Fibroblast of pulmonary artery (primary cell): ENCODE data around the gene NCCRP1.
"Not testable (repeated sequence)": the region's sequence is repeated elsewhere in the genome, so short reads cannot be mapped to it uniquely, and the experiment has no call there.

ENCODE experiments used
- DNase-seq: peaks from one replicate; pipeline ENCODE4 v3.0.0-alpha.2; 2010; ENCODE audit warnings: low read depth
- H3K4me3 ChIP-seq: replicated peaks from 2 replicates; pipeline ENCODE4 v1.5.1; 2011; ENCODE audit warnings: low read depth, mild to moderate bottlenecking, control low read depth, low read length, moderate library complexity
- TF ChIP-seq, protein P1 (sequence below): IDR thresholded peaks from 2 replicates; pipeline ENCODE4 v1.5.1; 2011; ENCODE audit warnings: mild to moderate bottlenecking, control low read depth, low read length, inconsistent platforms; ENCODE audit errors: missing control alignments

Gene NCCRP1

DNA sequence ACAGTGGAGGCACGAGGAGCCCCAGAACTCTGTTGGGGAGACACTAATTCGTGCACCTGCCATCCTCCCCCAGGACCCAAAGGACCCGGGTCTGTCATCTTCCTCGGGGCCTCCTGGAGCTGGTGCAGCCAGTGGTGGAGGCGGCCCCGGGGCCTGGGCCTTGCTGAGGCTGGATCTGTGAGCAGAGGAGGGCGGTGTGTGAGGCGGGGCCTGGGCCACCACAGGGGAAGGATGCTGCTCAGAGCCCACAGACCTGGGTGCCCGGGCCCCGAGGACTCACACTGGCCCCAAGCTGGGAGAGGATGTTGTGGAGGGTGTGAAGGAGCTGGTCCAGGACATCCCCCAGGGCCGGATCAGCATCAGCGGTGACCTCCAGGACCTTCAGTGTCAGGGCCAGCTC is 39.8 kb downstream of the NCCRP1 start:
- no peak for DNase-seq
- TF ChIP-seq, protein P1, sequence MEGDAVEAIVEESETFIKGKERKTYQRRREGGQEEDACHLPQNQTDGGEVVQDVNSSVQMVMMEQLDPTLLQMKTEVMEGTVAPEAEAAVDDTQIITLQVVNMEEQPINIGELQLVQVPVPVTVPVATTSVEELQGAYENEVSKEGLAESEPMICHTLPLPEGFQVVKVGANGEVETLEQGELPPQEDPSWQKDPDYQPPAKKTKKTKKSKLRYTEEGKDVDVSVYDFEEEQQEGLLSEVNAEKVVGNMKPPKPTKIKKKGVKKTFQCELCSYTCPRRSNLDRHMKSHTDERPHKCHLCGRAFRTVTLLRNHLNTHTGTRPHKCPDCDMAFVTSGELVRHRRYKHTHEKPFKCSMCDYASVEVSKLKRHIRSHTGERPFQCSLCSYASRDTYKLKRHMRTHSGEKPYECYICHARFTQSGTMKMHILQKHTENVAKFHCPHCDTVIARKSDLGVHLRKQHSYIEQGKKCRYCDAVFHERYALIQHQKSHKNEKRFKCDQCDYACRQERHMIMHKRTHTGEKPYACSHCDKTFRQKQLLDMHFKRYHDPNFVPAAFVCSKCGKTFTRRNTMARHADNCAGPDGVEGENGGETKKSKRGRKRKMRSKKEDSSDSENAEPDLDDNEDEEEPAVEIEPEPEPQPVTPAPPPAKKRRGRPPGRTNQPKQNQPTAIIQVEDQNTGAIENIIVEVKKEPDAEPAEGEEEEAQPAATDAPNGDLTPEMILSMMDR, result no peak
- no peak overlapping the region for H3K4me3 ChIP-seq

DNA sequence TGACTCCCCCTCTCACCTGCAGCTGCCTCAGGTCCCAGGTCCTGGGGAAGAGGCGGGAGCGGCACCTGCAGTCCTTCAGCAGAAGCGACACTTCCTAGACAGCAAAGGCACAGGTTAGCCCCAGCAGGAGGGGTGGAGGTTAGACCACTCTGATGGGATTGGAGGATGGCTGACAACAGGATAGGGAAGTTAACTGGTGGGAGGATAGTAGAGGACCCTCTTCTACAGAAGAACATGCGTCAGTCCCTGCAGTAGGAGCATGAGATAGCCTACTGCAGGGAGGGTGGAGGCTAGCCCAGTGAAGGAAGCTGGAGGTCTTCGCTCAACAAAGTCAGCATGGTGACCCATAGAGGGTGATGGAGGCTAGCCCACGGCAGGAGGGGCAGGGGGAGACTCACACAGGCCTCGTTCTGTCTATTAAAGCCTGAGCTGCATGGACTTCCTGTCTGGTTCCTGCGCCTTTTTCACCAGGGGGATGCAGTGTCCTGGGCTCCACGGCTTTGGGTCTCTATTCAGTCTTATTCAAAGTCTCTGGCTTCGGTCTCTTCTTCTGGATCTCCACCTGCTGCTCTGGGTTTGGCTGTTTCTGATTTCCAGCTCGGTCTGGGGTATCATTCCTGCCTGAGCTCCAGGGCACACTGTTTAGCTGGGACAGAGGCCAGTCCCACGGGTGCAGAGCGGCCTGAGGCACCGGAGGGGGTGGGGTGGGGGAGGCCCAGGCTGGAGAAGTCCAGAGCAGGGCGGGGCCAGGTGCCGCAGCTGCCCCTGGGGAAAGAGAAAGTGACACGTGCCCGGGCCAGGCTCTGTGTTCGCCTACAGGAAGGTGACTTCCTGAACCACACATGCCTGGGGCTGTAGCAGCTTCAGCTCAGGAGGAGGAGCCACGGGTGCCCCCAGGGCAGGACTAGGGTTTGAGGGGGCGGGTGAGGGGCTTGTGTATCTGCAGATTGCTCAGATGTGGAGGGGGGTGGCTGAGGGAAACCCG is 40.7 kb downstream of the NCCRP1 start:
- DNase-seq, result no peak

DNA sequence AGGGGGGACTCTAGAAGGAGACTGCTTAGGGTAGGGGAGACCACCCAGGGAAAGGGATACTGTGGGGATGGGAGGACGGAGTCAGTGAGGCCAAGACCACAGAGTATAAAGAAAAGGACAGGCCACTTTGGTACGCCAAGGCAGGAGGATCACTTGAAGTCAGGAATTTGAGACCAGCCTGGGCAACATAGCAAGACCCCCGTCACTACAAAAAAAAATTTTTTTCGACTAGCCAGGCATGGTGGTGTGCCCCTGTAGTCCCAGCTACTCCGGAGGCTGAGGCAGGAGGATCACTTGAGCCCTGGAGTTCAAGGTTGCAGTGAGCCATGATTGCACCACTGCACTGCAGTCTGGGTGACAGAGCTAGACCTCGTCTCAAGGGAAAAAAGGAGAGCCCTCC is 41.4 kb downstream of the NCCRP1 start:
- no peak overlapping the region for H3K4me3 ChIP-seq
- DNase-seq, result no peak
- TF ChIP-seq, protein P1, result no peak

More for the DNA sequence above, 40.7 kb downstream of the NCCRP1 start:
- TF ChIP-seq, protein P1, result no peak
- no peak overlapping the region for H3K4me3 ChIP-seq

DNA sequence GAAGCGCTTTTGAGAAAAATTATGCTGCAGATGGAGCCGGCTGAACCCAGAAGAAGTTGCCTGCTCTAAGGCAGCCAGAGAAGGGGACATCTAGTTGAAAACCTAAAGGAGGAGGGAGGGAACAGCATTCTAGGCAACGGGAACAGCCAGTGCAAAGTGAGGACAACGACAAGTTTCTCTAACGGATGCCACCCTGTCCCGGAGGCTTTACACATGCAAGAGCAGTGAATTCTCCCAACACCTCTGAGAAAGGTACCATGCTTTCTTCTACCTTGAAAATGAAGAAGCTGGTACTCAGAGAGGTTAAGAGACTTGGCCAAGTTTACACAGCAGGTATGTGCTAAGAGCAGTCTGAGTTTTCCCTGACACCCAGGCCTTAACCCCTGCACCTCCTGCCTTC is 42.2 kb downstream of the NCCRP1 start:
- TF ChIP-seq, protein P1, result no peak
- no peak overlapping the region for H3K4me3 ChIP-seq
- no peak for DNase-seq

DNA sequence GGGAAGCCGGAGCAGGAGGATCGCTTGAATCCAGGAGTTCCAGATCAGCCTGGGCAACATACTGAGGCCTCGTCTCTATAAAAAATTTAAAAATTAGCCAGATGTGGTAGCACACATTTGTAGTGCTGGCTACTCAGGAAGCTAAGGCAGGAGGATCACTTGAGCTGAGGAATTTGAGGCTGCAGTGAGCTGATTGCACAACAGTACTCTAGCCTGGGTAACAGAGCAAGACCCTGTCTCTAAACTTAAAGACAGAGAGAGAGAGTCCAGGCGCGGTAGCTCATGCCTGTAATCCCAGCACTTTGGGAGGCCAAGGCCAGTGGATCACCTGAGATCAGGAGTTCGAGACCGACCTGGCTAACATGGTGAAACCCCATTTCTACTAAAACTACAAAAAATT is 43.7 kb downstream of the NCCRP1 start:
- TF ChIP-seq, protein P1, result no peak
- DNase-seq, result no peak

DNA sequence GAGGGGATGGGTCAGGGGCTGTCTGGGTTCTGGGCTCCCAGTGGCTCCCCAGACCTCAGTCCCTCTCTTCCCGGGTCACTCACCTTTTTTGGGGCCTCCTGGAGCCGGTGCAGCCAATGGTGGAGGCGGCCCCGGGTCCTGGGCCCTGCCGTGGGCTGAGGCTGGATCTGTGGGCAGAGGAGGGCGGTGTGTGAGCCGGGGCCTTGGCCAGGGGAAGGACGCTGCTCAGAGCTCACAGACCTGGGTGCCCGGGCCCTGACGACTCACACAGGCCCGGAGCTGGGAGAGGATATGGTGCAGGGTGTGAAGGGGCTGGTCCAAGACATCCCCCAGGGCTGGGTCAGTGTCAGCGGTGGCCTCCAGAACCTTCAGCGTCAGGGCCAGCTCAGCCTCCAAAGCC is 47.0 kb downstream of the NCCRP1 start:
- H3K4me3 ChIP-seq, DNase-seq: not testable (repeated sequence)

More for the DNA sequence above, 43.7 kb downstream of the NCCRP1 start:
- H3K4me3 ChIP-seq, result no peak overlapping the region

DNA sequence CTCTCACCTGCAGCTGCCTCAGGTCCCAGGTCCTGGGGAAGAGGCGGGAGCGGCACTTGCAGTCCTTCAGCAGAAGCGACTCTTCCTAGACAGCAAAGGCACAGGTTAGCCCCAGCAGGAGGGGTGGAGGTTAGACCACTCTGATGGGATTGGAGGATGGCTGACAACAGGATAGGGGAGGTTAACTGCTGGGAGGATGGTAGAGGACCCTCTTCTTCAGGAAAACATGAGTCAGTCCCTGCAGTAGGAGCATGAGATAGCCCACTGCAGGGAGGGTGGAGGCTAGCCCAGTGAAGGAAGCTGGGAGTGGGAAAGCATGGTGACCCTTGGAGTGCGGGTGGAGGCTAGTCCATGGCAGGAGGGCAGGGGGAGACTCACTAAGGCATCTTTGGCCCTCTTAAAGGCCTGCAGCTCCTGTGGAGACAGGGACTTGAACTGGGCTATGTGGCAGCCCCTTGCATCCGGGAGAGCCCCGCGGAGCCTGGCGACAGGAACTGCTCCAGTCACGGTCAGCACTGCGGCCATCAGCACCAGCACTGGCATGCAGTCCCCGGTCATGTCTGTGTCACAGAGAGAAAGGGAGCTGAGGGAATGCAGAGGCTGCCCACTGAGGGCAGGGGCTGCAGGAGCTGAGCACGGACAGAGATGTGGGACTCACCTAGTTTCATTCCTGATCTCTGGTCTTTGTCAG is 47.8 kb downstream of the NCCRP1 start, which contains the start of gene IFNL3:
TSS of gene IFNL3 (minus strand) at position 597 of the 691 bp plus-strand sequence. CDS start at position 558, 39 bp downstream.
- not testable (repeated sequence) for DNase-seq, H3K4me3 ChIP-seq

DNA sequence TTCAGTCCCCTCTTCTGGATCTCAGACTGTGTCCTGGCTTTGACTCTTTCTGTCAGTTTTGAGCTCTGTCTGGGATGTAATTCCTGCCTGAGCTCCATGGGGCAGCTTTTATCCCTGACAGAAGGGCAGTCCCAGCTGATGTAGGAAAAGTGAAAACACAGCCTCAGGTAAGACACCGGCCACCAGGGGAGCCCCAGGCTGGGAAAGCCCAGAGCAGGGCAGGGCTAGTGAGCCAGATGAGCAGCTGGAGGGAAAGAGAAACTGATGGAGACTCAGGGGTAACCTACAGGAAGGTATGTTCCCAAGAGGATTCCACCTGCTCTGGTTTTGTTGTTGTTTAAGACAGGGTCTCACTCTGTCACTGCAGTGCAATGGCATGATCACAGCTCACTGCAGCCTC is 48.4 kb downstream of the NCCRP1 start:
- not testable (repeated sequence) for H3K4me3 ChIP-seq, DNase-seq
